Esophagus squamous epithelium (tissue), 5 donors: ENCODE results near the gene PSIP1. TPM values are rescaled to one million over a fixed set of nuclear protein-coding genes. Genes with fewer than 3 reads are reported as not detected.
"Not testable (repeated sequence)": the region's sequence is repeated elsewhere in the genome, so short reads cannot be mapped to it uniquely, and the experiment has no call there.

Experiments used
- DNase-seq: peaks from one replicate; lab custom pipeline; 2025; lab: John Stamatoyannopoulos, UW
- H3K27ac ChIP-seq, 4 donors: fragments of 200-600 bp; sonication (generic); one replicate each; pipeline ENCODE4 v1.5.1; 2016 to 2019; ENCODE audit warnings: mild to moderate bottlenecking in 1 of 4
- H3K27me3 ChIP-seq, 4 donors: fragments of 200-600 bp; sonication (generic); 1 replicate in 3 of 4; 2 replicates in 1 of 4; pipeline versions ENCODE4 v1.5.1 to v1.6.0; 2017 to 2021; ENCODE audit warnings: antibody characterized with exemption in 1 of 4
- H3K36me3 ChIP-seq, 3 donors: fragments of 200-600 bp; sonication (generic); one replicate each; pipeline ENCODE4 v1.5.1; 2016 to 2019
- H3K4me1 ChIP-seq, 3 donors: fragments of 200-600 bp; sonication (generic); one replicate each; pipeline ENCODE4 v1.5.1; 2017 to 2019
- H3K4me3 ChIP-seq, 4 donors: fragments of 200-600 bp; sonication (generic); 1 replicate in 3 of 4; 2 replicates in 1 of 4; pipeline ENCODE4 v1.5.1; 2016 to 2019; ENCODE audit warnings: mild to moderate bottlenecking in 2 of 4, moderate library complexity in 1 of 4
- H3K9me3 ChIP-seq, 3 donors: fragments of 200-600 bp; sonication (generic); one replicate each; pipeline ENCODE4 v1.5.1; 2016 to 2019
- CTCF ChIP-seq, 6 experiments: fragments of 450-650 bp in 4 of 6; fragments of 200-600 bp in 2 of 6; sonication (generic) in 2 of 6; IDR thresholded peaks; one replicate each; pipeline ENCODE4 v1.5.1; 2016 to 2019; ENCODE audit warnings: antibody characterized with exemption in 6 of 6, mild to moderate bottlenecking in 4 of 6, moderate library complexity in 4 of 6
- POLR2A ChIP-seq, 4 donors: fragments of 450-650 bp; IDR thresholded peaks; one replicate each; pipeline ENCODE4 v1.6.1; 2017; ENCODE audit warnings: antibody characterized with exemption in 4 of 4, mild to moderate bottlenecking in 4 of 4, moderate library complexity in 3 of 4
- WGBS, 2 donors: methylation state at CpG; one replicate each; pipeline ENCODE4 v1.1.5; 2018; 5-methylcytosine and 5-hydroxymethylcytosine counted together
- intact Hi-C: fragments of 100-400 bp; cut with DNase I; formaldehyde crosslinking; loops from one replicate; pipeline ENCODE4 v1.15.0; 2022
- total RNA-seq, 4 donors: library from RNA; depleted of rRNA; stranded (reverse); fragments of >200 nt; gene quantifications; one replicate each; pipeline ENCODE4 v1.1.0, GENCODE V29; 2016
- donor health status: DM: yes; HTN: yes; CAD: no.

PSIP1 gene
- total RNA-seq, 4 donors from 2014 or later: 6.7 to 26.1 (median 17.7) TPM

GRCh38 chr9:15461601-15462000 is 49.2 kb downstream of the PSIP1 start:
- no peaks in the 10 kb centered on the region for H3K27me3 ChIP-seq
- intact Hi-C loops: no loop called here
- H3K4me3 ChIP-seq: no peak overlapping the region
- no peak overlapping the region for H3K27ac ChIP-seq
- TF ChIP-seq CTCF (IDR thresholded peaks at IDR 0.05) (no peak), POLR2A (IDR thresholded peaks at IDR 0.05) (no peak)
- DNase-seq: no peak
- no peaks in the 10 kb centered on the region for H3K9me3 ChIP-seq
- peaks cover 0 to 98% (median 15%) of the 10 kb centered on the region in 3 donors for H3K36me3 ChIP-seq
- H3K4me1 ChIP-seq: no peaks in the 10 kb centered on the region
- WGBS, 2 donors: 59 to 70% methylated on average over 2 of the region's 2 CpGs

GRCh38 chr9:15461056-15461455 is 49.7 kb downstream of the PSIP1 start:
- Histone ChIP-seq H3K27ac (no peak overlapping the region), H3K4me3 (no peak overlapping the region), H3K9me3 (no peaks in the 10 kb centered on the region), H3K4me1 (no peaks in the 10 kb centered on the region), H3K27me3 (no peaks in the 10 kb centered on the region), H3K36me3 (peaks cover 0 to 98% (median 15%) of the 10 kb centered on the region in 3 donors)
- TF ChIP-seq POLR2A (IDR thresholded peaks at IDR 0.05) (no peak), CTCF (IDR thresholded peaks at IDR 0.05) (no peak)
- intact Hi-C loops: no loop called here
- 94 to 96% methylated on average over 8 of the region's 8 CpGs for WGBS, 2 donors
- no peak for DNase-seq

- WGBS, 2 donors: 93 to 95% methylated on average over 5 of the region's 5 CpGs
- DNase-seq: no peak
- TF ChIP-seq CTCF (IDR thresholded peaks at IDR 0.05): no peak
- no peak for TF ChIP-seq POLR2A (IDR thresholded peaks at IDR 0.05)
- intact Hi-C loops: no loop called here
- Histone ChIP-seq H3K27ac (no peak overlapping the region), H3K4me3 (no peak overlapping the region), H3K9me3 (no peaks in the 10 kb centered on the region), H3K36me3 (peaks cover 0 to 98% (median 4%) of the 10 kb centered on the region in 3 donors), H3K27me3 (no peaks in the 10 kb centered on the region), H3K4me1 (no peaks in the 10 kb centered on the region)
Observed at GRCh38 chr9:15453956-15454355, 56.8 kb downstream of the PSIP1 start.

- no peaks in the 10 kb centered on the region for H3K27me3 ChIP-seq
- TF ChIP-seq CTCF (IDR thresholded peaks at IDR 0.05) (no peak), POLR2A (IDR thresholded peaks at IDR 0.05) (no peak)
- DNase-seq: no peak
- no peak overlapping the region for H3K27ac ChIP-seq
- H3K4me3 ChIP-seq: no peak overlapping the region
- no peaks in the 10 kb centered on the region for H3K9me3 ChIP-seq
- intact Hi-C loops: no loop called here
- peaks cover 18 to 89% (median 28%) of the 10 kb centered on the region in 3 donors for H3K36me3 ChIP-seq
- H3K4me1 ChIP-seq: no peaks in the 10 kb centered on the region
- WGBS, 2 donors: 95 to 98% methylated on average over 3 of the region's 3 CpGs
Observed at GRCh38 chr9:15444141-15444540, 66.6 kb downstream of the PSIP1 start.

GRCh38 chr9:15442264-15442663 is 68.5 kb downstream of the PSIP1 start:
- DNase-seq, intact Hi-C loops, H3K4me3 ChIP-seq, H3K9me3 ChIP-seq, H3K4me1 ChIP-seq, H3K27ac ChIP-seq, H3K27me3 ChIP-seq: not testable (repeated sequence)
- WGBS, 2 donors: no CpG with 5 or more reads among the region's 33 CpGs
- peaks cover 14 to 83% (median 23%) of the 10 kb centered on the region in 3 donors for H3K36me3 ChIP-seq

- H3K27ac ChIP-seq, H3K9me3 ChIP-seq, DNase-seq, H3K4me1 ChIP-seq, H3K4me3 ChIP-seq, intact Hi-C loops, H3K27me3 ChIP-seq: not testable (repeated sequence)
- no CpG with 5 or more reads among the region's 29 CpGs for WGBS, 2 donors
- H3K36me3 ChIP-seq: peaks cover 14 to 83% (median 19%) of the 10 kb centered on the region in 3 donors
Observed at GRCh38 chr9:15441841-15442240, 68.9 kb downstream of the PSIP1 start.
